GM06990 (cell line): ENCODE results near the gene SLC41A2.

ENCODE experiments used
- DNase-seq: peaks from one replicate; pipeline ENCODE4 v3.0.0-alpha.2; 2011; ENCODE audit not compliant: insufficient read length; ENCODE audit errors: extremely low read depth
- H3K27me3 ChIP-seq: replicated peaks from 2 replicates; pipeline ENCODE4 v1.6.0; 2011; ENCODE audit warnings: low read length; ENCODE audit not compliant: control insufficient read depth, insufficient read depth
- H3K36me3 ChIP-seq: 2 replicates; pipeline ENCODE4 v1.5.1; 2011; ENCODE audit warnings: low read length; ENCODE audit not compliant: control insufficient read depth, insufficient read depth
- H3K4me3 ChIP-seq: replicated peaks from 2 replicates; pipeline ENCODE4 v1.5.1; 2011; ENCODE audit warnings: low read depth, mild to moderate bottlenecking, control low read depth, low read length
- CTCF ChIP-seq: IDR thresholded peaks from 2 replicates; pipeline ENCODE4 v1.5.1; 2011; ENCODE audit warnings: low read length, control low read depth, mild to moderate bottlenecking, inconsistent platforms; ENCODE audit not compliant: insufficient read depth, poor library complexity, severe bottlenecking

Gene SLC41A2

GRCh38 chr12:104930388-104931326 is 27.4 kb downstream of the SLC41A2 start:
- DNase-seq, result peak; percentile 69
- H3K27me3 ChIP-seq, result no peaks in the 10 kb centered on the region
- H3K4me3 ChIP-seq, result peak overlapping the region; percentile 8
- H3K36me3 ChIP-seq, result no peaks in the 10 kb centered on the region
- no peak for TF ChIP-seq CTCF

- Histone ChIP-seq H3K4me3 (peak overlapping the region; percentile 8), H3K27me3 (no peaks in the 10 kb centered on the region), H3K36me3 (no peaks in the 10 kb centered on the region)
- no peak for TF ChIP-seq CTCF
- no peak for DNase-seq
These were observed 28.1 kb downstream of the SLC41A2 start for GRCh38 chr12:104929977-104930376.

GRCh38 chr12:104929368-104929767 is 28.7 kb downstream of the SLC41A2 start:
- no peak for TF ChIP-seq CTCF
- H3K4me3 ChIP-seq, result no peak overlapping the region
- H3K27me3 ChIP-seq, result no peaks in the 10 kb centered on the region
- DNase-seq, result no peak
- H3K36me3 ChIP-seq, result no peaks in the 10 kb centered on the region

- H3K36me3 ChIP-seq, result no peaks in the 10 kb centered on the region
- no peak for TF ChIP-seq CTCF
- H3K27me3 ChIP-seq, result no peaks in the 10 kb centered on the region
- H3K4me3 ChIP-seq, result no peak overlapping the region
- no peak for DNase-seq
These were observed 29.9 kb downstream of the SLC41A2 start for GRCh38 chr12:104928036-104928745.

GRCh38 chr12:104925501-104925900 is 32.6 kb downstream of the SLC41A2 start:
- TF ChIP-seq CTCF, result no peak
- H3K36me3 ChIP-seq, result no peaks in the 10 kb centered on the region
- DNase-seq, result no peak
- no peaks in the 10 kb centered on the region for H3K27me3 ChIP-seq
- H3K4me3 ChIP-seq, result no peak overlapping the region
